GM18508 (cell line): ENCODE data around the gene ADH1B.
"Not testable (repeated sequence)": the region's sequence is repeated elsewhere in the genome, so short reads cannot be mapped to it uniquely, and the experiment has no call there.

ENCODE experiments used
- ATAC-seq: cut with Tn5 transposase; IDR thresholded peaks from one replicate; pipeline ENCODE4 v1.9.1; 2021; ENCODE audit warnings: moderate number of reproducible peaks; ENCODE audit not compliant: insufficient read depth, unreplicated experiment

The ADH1B gene

GRCh38 chr4:99324979-99325378 lies 3.8 kb upstream of the ADH1B start:
- ATAC-seq, result no peak

GRCh38 chr4:99324361-99324760 lies 3.2 kb upstream of the ADH1B start:
- ATAC-seq, result no peak

DNA sequence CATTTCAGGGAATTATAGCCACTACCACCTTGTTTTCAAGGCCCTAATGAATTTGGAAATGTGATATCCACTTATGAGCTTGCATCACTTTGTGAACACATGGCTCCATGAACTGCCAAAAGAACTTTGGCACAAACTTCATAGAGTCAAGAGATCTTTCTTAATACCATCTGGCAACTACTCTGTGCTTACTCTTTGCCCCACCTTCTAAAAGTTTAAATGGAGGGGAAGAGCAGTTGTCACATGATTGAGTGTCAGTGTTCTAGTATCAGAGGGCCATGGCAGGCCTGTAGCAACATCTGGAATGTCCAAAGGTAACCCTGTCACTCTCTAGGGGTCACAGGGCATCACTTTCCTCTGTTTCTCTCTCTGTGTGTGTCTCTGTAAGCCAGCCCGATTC lies 2.6 kb upstream of the ADH1B start:
- ATAC-seq, result no peak

DNA sequence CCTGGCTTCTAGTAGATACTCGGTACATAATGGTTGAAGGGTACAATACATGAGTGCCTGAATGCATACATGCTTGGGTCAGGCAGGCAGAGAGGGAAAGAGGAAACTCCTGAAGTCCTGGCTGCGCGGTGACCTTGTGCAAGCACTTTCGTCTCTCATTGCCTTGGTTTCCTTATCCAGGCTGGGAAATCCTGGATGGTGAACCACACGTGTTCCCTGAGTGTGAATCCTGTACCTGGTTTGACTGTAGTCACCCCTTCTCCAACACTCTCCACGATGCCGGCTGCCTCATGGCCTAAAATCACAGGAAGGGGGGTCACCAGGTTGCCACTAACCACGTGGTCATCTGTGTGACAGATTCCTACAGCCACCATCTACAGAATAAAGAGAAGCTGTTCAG lies 3.4 kb downstream of the ADH1B start:
- not testable (repeated sequence) for ATAC-seq

DNA sequence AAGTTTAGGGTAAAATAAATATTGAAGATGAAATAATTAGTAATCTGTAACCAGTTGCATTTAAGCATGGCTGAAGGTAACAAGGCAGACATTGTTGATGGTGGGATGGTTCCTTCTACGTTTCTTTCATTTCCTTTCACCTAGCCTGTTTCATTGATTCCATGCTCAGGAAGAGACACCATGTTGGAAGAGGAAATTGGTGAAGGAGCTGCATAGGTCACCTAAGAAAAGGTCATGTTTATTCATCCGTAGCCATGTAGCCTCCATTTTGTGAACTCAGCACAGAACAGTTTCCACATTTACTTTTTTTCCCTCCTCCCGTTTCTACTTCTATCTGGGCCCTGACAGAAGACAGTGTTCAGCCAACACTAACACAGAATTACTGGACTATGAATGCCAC lies 3.8 kb downstream of the ADH1B start:
- ATAC-seq, result no peak

- ATAC-seq, result no peak
Measured at GRCh38 chr4:99315839-99316238, 5.4 kb downstream of the ADH1B start.

DNA sequence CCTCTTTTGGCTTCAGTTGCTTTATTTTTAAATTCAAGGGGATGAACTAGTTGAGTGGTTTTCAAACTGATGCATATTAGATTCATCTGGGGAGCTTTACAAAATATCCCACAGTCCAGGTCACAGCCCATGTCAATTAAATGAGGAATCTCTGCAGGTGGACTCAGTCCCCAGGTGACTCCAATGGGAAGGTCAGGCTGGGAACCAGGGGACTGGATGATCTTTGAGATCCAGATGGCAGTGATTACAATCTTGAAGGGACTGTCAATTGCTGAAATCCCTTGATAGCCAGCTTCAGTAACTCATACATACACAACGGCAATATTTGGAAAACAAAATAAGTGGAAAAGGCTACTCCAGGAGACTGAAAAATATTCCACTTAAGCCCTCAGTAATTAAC lies 7.0 kb downstream of the ADH1B start:
- no peak for ATAC-seq

GRCh38 chr4:99310389-99310788 lies 10.8 kb downstream of the ADH1B start:
- ATAC-seq, result no peak

GRCh38 chr4:99305638-99306400 lies 15.4 kb downstream of the ADH1B start:
- no peak for ATAC-seq

DNA sequence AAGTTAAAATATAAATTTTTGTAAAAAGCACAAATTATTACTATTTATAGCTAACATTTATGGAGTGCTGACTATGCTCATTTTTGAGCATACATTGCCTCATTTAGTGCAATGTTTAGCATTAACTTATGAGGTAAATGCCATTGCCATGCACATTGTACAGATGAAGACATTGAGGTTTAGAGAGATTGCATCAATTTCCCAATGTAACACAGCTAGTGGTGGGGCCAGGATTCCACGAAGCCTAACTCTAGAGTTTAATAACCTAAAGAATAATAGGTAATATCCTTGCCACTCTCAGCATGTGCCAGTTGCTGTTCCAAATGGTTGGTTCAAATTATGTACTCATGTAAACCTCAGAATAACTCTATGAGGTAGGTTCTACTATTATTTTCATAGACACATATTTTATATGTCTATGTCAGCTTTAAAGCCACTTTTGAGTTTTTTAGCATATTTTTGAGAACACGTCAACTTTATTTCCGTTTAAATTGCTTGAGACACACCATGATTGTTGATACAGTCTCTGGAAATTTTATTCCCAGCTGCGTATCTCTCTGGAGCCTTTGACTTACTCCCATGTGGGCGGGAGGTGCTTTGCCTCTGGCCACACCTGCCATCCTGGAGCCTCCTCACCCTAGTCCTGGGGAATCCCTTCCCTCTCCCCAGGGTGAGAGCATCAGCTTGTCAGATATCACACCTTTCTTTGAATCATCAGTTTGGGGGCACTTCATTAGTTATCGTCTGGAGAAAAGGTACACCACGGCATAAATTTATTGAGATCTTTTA lies 19.6 kb downstream of the ADH1B start:
- ATAC-seq, result no peak

- ATAC-seq, result no peak
Measured at GRCh38 chr4:99300934-99301333, 20.3 kb downstream of the ADH1B start.

- ATAC-seq, result no peak
Measured at GRCh38 chr4:99293357-99293756, 27.8 kb downstream of the ADH1B start.

GRCh38 chr4:99290848-99291786 lies 30.1 kb downstream of the ADH1B start, which contains the start of gene ADH1A:
TSS of gene ADH1A (minus strand) at chr4:99290985. CDS start at chr4:99290914, 71 bp downstream.
- no peak for ATAC-seq

GRCh38 chr4:99285387-99285786 lies 35.8 kb downstream of the ADH1B start:
- no peak for ATAC-seq

- no peak for ATAC-seq
Measured at GRCh38 chr4:99282731-99283130, 38.5 kb downstream of the ADH1B start.

- no peak for ATAC-seq
Measured at GRCh38 chr4:99281261-99281660, 39.9 kb downstream of the ADH1B start.

DNA sequence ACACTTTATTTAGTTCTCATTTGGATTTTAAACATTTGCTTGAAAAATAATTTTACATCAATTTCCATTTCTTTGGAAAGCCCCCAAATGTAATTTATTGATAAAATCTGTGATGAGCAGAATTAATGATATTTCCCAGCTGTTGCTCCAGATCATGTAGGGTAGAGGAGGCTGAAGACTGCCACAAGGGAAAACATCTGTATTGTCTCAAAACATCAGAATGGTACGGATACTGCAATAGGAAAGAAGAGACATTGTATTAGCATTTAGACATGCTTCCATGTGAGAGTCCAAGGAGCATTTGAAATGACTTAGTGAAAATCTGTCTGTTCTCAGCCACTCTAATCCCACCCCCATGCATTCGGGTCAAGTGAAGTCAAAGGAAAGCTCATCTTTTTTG lies 44.8 kb downstream of the ADH1B start:
- no peak for ATAC-seq

- no peak for ATAC-seq
Measured at GRCh38 chr4:99275885-99276284, 45.3 kb downstream of the ADH1B start.

DNA sequence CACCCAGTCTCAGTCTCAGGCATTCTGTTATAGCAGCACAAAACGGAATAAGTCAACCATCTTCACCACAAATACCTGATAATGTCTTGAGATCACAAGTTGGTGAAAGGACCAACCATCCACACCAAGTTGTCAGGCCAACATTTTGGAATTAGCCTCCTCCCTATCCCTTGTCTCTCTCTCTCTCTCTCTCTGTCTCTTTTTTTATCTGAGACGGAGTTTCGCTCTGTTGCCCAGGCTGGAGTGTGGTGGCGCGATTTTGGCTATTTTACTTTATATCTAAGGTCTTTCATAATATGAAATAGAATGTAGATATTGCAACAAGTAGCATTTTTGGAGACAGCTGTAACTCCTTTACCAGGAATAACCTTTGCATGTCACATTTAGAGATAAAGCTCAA lies 46.2 kb downstream of the ADH1B start:
- no peak for ATAC-seq

GRCh38 chr4:99273704-99274103 lies 47.5 kb downstream of the ADH1B start:
- no peak for ATAC-seq

DNA sequence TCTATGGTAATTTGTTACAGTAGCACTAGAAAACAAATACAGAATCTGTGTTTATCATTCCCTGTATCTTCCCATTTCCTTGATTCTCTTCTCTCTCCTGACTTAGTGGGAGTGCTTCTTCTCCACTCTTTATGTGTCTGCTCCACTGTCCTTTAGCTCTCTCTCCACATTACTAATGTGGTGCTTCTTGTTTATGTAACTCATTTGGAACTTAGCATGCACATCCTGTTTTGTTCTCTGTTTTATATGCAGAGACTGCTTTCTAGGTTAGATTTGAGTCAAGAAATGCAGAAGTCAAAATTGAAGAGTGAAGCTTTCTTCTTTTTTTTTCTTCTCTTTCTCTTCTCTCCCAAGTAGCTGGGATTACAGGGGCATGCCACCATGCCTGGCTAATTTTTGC lies 56.3 kb downstream of the ADH1B start:
- ATAC-seq, result no peak
